Transverse colon (tissue), 4 donors: Measurements from ENCODE around the gene KRTAP10-1.

Source experiments
- CTCF ChIP-seq, 5 experiments: fragments of 200-600 bp in 3 of 5; fragments of 450-650 bp in 2 of 5; sonication (generic) in 3 of 5; IDR thresholded peaks; 1 replicate in 2 of 5; 2 replicates in 3 of 5; pipeline ENCODE4 v1.5.1; 2016 to 2017; ENCODE audit warnings: antibody characterized with exemption in 5 of 5, inconsistent platforms in 3 of 5, mild to moderate bottlenecking in 2 of 5, moderate library complexity in 1 of 5
- EP300 ChIP-seq: sonication (generic); formaldehyde crosslinking; IDR thresholded peaks from one replicate; pipeline ENCODE4 v1.6.1; 2017; ENCODE audit warnings: antibody characterized with exemption, low read depth
- POLR2A ChIP-seq: fragments of 450-650 bp; IDR thresholded peaks from one replicate; pipeline ENCODE4 v1.6.1; 2016; ENCODE audit warnings: antibody characterized with exemption, mild to moderate bottlenecking, moderate library complexity
- POLR2AphosphoS5 ChIP-seq, 3 donors: sonication (generic); formaldehyde crosslinking; IDR thresholded peaks; one replicate each; pipeline ENCODE4 v1.6.1; 2016; ENCODE audit warnings: antibody characterized with exemption in 3 of 3

- no peak for TF ChIP-seq CTCF (IDR thresholded peaks at IDR 0.05)
- TF ChIP-seq POLR2A: no peak
- TF ChIP-seq POLR2AphosphoS5 (IDR thresholded peaks at IDR 0.05): no peak
- no peak for TF ChIP-seq EP300
These were observed 7.8 kb upstream of the KRTAP10-1 start for GRCh38 chr21:44547656-44548331.
